GM12872 (cell line): ENCODE measurements around the gene PLCB4.

Experiments used
- TF ChIP-seq, protein P1 (sequence below): IDR thresholded peaks from 3 replicates; pipeline ENCODE4 v1.5.1; 2011; ENCODE audit warnings: low read depth, mild to moderate bottlenecking, low read length, moderate library complexity; ENCODE audit not compliant: insufficient read depth

PLCB4 gene

DNA sequence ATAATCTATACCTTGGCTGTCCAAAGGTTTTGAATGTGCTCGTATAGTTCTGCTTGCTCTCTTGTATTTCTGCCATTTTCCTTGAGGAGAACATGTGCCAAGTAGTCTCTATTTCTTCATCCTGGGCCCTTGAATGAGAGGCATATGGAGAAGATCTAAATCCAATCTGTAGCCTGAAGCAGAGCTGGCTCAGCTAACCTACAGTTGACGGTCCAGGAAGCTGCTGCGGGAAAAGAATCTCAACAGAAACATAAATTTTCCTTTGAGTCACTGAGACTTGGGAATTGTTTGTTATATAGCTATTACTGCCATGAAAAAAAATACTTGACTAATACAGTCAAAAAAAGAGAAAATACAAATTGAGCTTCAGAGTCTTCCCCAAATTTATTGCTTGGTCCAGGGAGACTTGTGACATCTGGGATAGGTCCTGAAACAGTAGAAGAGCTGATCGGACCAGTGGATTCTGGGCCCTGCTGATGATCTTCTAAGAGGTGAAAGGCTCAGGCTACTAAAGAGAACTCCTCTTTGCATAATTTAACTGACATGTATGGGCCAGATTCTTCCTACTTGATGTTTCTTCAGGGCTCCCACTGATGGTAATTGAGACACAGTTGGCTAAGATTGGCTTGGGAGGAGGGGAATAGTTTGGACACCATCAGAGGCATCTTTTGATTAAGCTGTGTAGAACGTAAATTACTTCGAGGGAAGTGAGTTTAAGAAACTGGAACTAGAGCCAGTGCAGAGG, 29.9 kb upstream of the PLCB4 start:
- TF ChIP-seq, protein P1, sequence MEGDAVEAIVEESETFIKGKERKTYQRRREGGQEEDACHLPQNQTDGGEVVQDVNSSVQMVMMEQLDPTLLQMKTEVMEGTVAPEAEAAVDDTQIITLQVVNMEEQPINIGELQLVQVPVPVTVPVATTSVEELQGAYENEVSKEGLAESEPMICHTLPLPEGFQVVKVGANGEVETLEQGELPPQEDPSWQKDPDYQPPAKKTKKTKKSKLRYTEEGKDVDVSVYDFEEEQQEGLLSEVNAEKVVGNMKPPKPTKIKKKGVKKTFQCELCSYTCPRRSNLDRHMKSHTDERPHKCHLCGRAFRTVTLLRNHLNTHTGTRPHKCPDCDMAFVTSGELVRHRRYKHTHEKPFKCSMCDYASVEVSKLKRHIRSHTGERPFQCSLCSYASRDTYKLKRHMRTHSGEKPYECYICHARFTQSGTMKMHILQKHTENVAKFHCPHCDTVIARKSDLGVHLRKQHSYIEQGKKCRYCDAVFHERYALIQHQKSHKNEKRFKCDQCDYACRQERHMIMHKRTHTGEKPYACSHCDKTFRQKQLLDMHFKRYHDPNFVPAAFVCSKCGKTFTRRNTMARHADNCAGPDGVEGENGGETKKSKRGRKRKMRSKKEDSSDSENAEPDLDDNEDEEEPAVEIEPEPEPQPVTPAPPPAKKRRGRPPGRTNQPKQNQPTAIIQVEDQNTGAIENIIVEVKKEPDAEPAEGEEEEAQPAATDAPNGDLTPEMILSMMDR = no peak

DNA sequence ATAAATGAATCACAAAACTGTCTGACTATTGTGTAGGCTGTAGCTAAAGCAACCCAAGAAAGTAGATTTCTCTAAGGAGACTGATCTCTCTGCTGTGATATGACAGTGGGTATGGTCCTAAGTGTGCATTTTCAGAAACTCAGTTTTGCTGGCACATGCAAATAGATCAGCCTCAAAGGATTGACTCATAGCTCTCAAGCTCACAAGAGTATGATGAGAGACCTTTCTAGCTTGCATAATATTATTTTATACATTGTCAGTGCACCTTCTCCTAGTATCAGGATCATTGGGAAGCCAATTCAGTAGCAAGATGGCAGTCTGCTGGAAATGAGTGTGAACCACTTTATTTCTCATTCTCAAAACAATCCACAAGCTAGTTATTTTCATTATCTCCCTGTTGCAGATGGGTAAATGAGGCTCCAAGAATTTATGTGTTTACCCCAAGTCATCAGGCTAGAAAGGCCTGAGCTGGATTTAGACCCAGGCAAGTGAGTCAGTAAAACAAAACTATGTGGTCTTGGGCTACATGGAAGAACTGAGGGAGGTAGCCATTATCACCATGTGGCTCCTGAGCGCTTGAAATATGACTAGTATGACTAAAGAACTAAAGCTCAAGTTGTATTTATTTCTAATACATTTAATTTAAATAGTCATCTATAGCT, 27.9 kb upstream of the PLCB4 start:
- TF ChIP-seq, protein P1 = no peak

GRCh38 chr20:9043364-9043763, 25.5 kb upstream of the PLCB4 start:
- TF ChIP-seq, protein P1 = no peak

- TF ChIP-seq, protein P1 = no peak
These were observed 17.4 kb upstream of the PLCB4 start for GRCh38 chr20:9051508-9051907.

- TF ChIP-seq, protein P1 = no peak
These were observed 16.8 kb upstream of the PLCB4 start for GRCh38 chr20:9052136-9052535.

DNA sequence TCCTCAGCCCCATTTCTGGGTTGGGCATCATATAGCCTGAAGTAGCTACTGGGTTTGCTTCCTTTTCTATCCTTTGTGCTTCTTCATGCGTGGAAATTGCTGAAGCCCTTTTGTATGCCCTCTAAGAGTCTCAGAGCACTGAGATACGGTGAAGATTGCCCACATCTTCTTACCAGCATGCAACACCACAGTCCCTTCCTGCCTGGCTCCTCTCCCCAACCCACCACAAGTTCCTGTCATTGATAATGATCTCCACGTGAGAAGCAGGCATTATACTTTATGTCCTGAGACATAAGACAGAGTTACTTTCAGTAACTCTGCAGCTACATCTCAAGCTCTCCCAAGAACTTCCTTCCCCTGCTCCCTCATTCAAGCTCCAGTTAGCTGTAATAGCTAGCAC, 15.8 kb upstream of the PLCB4 start:
- TF ChIP-seq, protein P1 = no peak

DNA sequence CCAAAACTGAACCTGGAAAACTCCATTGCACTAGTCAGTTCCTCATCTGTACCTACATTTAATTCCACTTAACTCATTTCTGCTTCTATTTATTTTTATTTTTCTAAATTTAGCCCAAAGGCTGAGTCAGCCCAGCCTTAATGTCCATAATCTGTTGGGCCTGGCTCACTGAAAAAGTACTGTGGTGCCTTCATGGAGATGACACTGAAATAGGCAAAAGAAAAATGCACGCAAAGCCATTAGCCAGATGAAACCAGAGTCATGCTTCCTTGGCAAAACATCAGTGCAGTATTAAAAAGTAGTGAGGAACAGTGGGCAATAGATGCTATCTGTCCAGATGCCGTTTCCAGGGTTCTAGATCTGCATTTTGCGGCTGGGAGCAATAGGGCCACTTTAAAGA, 14.7 kb upstream of the PLCB4 start:
- TF ChIP-seq, protein P1 = no peak
